PFSK-1 (cell line): ENCODE data around the gene TPSG1.

Experiments used
- FOXP2 ChIP-seq: optimal IDR thresholded peaks from 2 replicates; pipeline ENCODE3; 2011; ENCODE audit warnings: borderline replicate concordance, control low read depth, inconsistent platforms; ENCODE audit not compliant: insufficient read depth; ENCODE audit errors: extremely low read length, extremely low read depth
- POLR2AphosphoS5 ChIP-seq: IDR thresholded peaks from 2 replicates; pipeline ENCODE4 v1.6.1; 2012; ENCODE audit warnings: low read depth, mild to moderate bottlenecking, control low read depth, low read length, moderate library complexity
- REST ChIP-seq, 2 experiments: IDR thresholded peaks; 2 replicates each; pipeline versions ENCODE4 v1.6.1 to v1.8.0; 2011 to 2012; ENCODE audit warnings: low read depth in 2 of 2, low read length in 2 of 2, control low read depth in 1 of 2, inconsistent platforms in 1 of 2, mild to moderate bottlenecking in 1 of 2, moderate library complexity in 1 of 2; ENCODE audit not compliant: insufficient read depth in 1 of 2
- SIN3A ChIP-seq: IDR thresholded peaks from 2 replicates; pipeline ENCODE4 v1.6.1; 2012; ENCODE audit warnings: mild to moderate bottlenecking, low read length, moderate library complexity, borderline replicate concordance; ENCODE audit not compliant: insufficient read depth
- TAF1 ChIP-seq: IDR thresholded peaks from 2 replicates; pipeline ENCODE4 v1.6.1; 2012; ENCODE audit warnings: low read length, control low read depth, borderline replicate concordance; ENCODE audit not compliant: insufficient read depth

The TPSG1 gene

GRCh38 chr16:1261131-1261892 lies 36.2 kb upstream of the TPSG1 start:
- TF ChIP-seq REST (IDR thresholded peaks at IDR 0.05; ENCODE audit: insufficient read depth in 1 of 2, low read depth in 2 of 2, low read length in 2 of 2), result no peak

GRCh38 chr16:1260101-1260680 lies 35.1 kb upstream of the TPSG1 start:
- no peak for TF ChIP-seq REST (IDR thresholded peaks at IDR 0.05; ENCODE audit: insufficient read depth in 1 of 2, low read depth in 2 of 2, low read length in 2 of 2)
- TF ChIP-seq POLR2AphosphoS5, result no peak
- TF ChIP-seq FOXP2, result no peak
- no peak for TF ChIP-seq SIN3A
- no peak for TF ChIP-seq TAF1

- TF ChIP-seq REST (IDR thresholded peaks at IDR 0.05; ENCODE audit: insufficient read depth in 1 of 2, low read depth in 2 of 2, low read length in 2 of 2) (no peak), TAF1 (no peak)
Measured at GRCh38 chr16:1259760-1260068, 34.6 kb upstream of the TPSG1 start.

- TF ChIP-seq TAF1 (no peak), REST (IDR thresholded peaks at IDR 0.05; ENCODE audit: insufficient read depth in 1 of 2, low read depth in 2 of 2, low read length in 2 of 2) (no peak), POLR2AphosphoS5 (no peak), FOXP2 (no peak), SIN3A (no peak)
Measured at GRCh38 chr16:1258906-1259759, 34.1 kb upstream of the TPSG1 start.

GRCh38 chr16:1258225-1258600 lies 33.1 kb upstream of the TPSG1 start:
- TF ChIP-seq SIN3A, result no peak
- no peak for TF ChIP-seq POLR2AphosphoS5
- no peak for TF ChIP-seq TAF1
- TF ChIP-seq REST (IDR thresholded peaks at IDR 0.05; ENCODE audit: insufficient read depth in 1 of 2, low read depth in 2 of 2, low read length in 2 of 2), result no peak
- no peak for TF ChIP-seq FOXP2
